Loucy (cell line): Measurements from ENCODE around the gene TRMT61B.

ENCODE experiments used
- EZH2phosphoT487 ChIP-seq: fragments of 200-600 bp; IDR thresholded peaks from 2 replicates; pipeline ENCODE4 v1.6.1; 2018; ENCODE audit warnings: antibody characterized with exemption, mild to moderate bottlenecking, moderate library complexity, borderline replicate concordance
- TF ChIP-seq, protein P1 (sequence below): fragments of 200-600 bp; sonication (generic); conservative IDR thresholded peaks from 2 replicates; pipeline ENCODE4 v1.5.1; 2014; ENCODE audit warnings: mild to moderate bottlenecking, antibody characterized with exemption, low read length

DNA sequence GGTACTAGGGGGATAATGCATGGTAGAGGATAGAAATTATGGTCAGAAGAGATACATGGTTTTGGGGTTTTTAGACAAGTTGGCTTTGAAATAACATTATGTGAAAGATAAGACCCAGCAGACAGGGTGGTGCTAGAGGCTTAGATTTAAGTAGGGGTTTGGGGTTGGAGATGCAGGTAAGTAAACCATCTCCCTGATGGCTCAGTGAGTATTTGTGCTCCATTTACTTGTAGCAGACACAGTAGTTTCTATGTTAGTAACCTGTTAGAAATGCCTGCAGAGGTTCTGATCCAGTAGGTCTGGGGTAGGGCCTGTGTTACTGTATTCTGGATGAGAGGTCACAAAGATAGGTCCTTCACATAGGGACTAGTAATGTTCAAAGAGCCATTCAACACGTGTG, 38.1 kb upstream of the TRMT61B start:
- TF ChIP-seq, protein P1, sequence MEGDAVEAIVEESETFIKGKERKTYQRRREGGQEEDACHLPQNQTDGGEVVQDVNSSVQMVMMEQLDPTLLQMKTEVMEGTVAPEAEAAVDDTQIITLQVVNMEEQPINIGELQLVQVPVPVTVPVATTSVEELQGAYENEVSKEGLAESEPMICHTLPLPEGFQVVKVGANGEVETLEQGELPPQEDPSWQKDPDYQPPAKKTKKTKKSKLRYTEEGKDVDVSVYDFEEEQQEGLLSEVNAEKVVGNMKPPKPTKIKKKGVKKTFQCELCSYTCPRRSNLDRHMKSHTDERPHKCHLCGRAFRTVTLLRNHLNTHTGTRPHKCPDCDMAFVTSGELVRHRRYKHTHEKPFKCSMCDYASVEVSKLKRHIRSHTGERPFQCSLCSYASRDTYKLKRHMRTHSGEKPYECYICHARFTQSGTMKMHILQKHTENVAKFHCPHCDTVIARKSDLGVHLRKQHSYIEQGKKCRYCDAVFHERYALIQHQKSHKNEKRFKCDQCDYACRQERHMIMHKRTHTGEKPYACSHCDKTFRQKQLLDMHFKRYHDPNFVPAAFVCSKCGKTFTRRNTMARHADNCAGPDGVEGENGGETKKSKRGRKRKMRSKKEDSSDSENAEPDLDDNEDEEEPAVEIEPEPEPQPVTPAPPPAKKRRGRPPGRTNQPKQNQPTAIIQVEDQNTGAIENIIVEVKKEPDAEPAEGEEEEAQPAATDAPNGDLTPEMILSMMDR: no peak
- TF ChIP-seq EZH2phosphoT487: no peak
